Measurements from ENCODE around the gene MAP4K4.

The MAP4K4 gene

GRCh38 chr2:101675512-101675911 lies 22.0 kb upstream of the MAP4K4 start:
- Histone ChIP-seq H2AFZ (ENCODE audit: low read length) (no peak overlapping the region), H3K9me3 (ENCODE audit: insufficient read depth, low read depth, low read length) (peaks cover 12% of the 10 kb centered on the region; the same call in 1 of the 2 replicates), H3K9me2 (replicated peaks; ENCODE audit: low read depth, low read length) (no peaks in the 10 kb centered on the region), H3K4me2 (ENCODE audit: low read depth, low read length, poor library complexity, severe bottlenecking) (no peak overlapping the region), H3F3A (ENCODE audit: low read depth) (no peaks in the 10 kb centered on the region), H3K36me3 (ENCODE audit: insufficient read depth, low read length) (no peaks in the 10 kb centered on the region), H3K9ac (ENCODE audit: low read depth, low read length, poor library complexity, severe bottlenecking) (no peak overlapping the region), H4K20me1 (ENCODE audit: insufficient read depth, low read length, poor library complexity, severe bottlenecking) (no peaks in the 10 kb centered on the region), H3K79me2 (ENCODE audit: insufficient read depth, low read length) (no peaks in the 10 kb centered on the region), H3K27me3 (ENCODE audit: insufficient read depth, low read length, poor library complexity, severe bottlenecking) (no peaks in the 10 kb centered on the region), H3K4me1 (ENCODE audit: insufficient read depth, low read length, poor library complexity, severe bottlenecking) (no peaks in the 10 kb centered on the region), H3K4me3 (ENCODE audit: low read length, poor library complexity, severe bottlenecking) (no peak overlapping the region)
- no peak for TF ChIP-seq CTCF (conservative IDR thresholded peaks at IDR 0.05; ENCODE audit: low read length)

DNA sequence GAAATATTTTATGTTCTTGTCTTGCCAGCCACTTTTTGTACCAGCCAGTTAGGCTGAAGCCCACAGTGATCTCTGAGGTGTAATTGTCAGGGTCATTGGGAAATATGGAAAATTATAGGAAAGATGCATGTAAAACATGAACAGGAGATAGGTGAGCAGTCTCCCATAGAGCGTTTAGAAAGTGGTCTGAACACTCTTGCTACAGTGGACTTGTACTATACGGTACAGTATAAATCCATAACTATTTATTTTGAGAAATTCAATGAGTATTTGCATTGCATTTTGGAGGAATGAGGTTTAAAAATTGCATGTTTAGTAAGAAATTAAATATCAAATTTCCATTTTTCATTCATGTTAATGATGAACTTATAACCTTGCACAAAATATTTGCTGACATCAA lies 20.8 kb upstream of the MAP4K4 start:
- no peak overlapping the region for H2AFZ ChIP-seq (ENCODE audit: low read length)
- H3K4me1 ChIP-seq (ENCODE audit: insufficient read depth, low read length, poor library complexity, severe bottlenecking): no peaks in the 10 kb centered on the region
- no peak overlapping the region for H3K4me3 ChIP-seq (ENCODE audit: low read length, poor library complexity, severe bottlenecking)
- H3K9ac ChIP-seq (ENCODE audit: low read depth, low read length, poor library complexity, severe bottlenecking): no peak overlapping the region
- H3K9me2 ChIP-seq (replicated peaks; ENCODE audit: low read depth, low read length): no peaks in the 10 kb centered on the region
- H3K27me3 ChIP-seq (ENCODE audit: insufficient read depth, low read length, poor library complexity, severe bottlenecking): no peaks in the 10 kb centered on the region
- TF ChIP-seq CTCF (conservative IDR thresholded peaks at IDR 0.05; ENCODE audit: low read length): no peak
- TF ChIP-seq EZH2phosphoT487 (IDR thresholded peaks at IDR 0.05; ENCODE audit: borderline replicate concordance): no peak
- no peaks in the 10 kb centered on the region for H3F3A ChIP-seq (ENCODE audit: low read depth)
- H3K9me3 ChIP-seq (ENCODE audit: insufficient read depth, low read depth, low read length): peaks cover 12% of the 10 kb centered on the region; the same call in 1 of the 2 replicates
- H3K79me2 ChIP-seq (ENCODE audit: insufficient read depth, low read length): no peaks in the 10 kb centered on the region
- no peak overlapping the region for H3K4me2 ChIP-seq (ENCODE audit: low read depth, low read length, poor library complexity, severe bottlenecking)
- no peaks in the 10 kb centered on the region for H4K20me1 ChIP-seq (ENCODE audit: insufficient read depth, low read length, poor library complexity, severe bottlenecking)
- no peaks in the 10 kb centered on the region for H3K36me3 ChIP-seq (ENCODE audit: insufficient read depth, low read length)

DNA sequence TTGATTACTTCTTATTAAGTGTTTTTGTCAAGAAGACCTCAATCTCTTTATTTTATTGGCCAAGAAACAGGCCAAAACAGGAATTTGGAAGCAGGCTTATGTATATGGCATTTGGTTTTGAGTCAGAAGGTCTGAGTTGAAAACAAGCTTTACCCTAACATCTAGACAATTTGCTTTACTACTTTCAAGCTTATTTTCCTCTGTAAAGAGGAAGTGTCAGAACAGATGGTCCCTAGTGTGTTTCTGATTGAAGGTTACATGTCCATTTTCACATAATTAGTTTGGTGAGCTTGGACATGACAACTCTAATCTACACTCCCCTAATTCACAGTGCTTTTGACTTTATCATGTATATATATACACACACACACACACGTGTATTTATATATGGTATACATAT lies 19.8 kb upstream of the MAP4K4 start:
- no peaks in the 10 kb centered on the region for H3K36me3 ChIP-seq (ENCODE audit: insufficient read depth, low read length)
- no peak overlapping the region for H3K9ac ChIP-seq (ENCODE audit: low read depth, low read length, poor library complexity, severe bottlenecking)
- no peaks in the 10 kb centered on the region for H3K27me3 ChIP-seq (ENCODE audit: insufficient read depth, low read length, poor library complexity, severe bottlenecking)
- peaks cover 5% of the 10 kb centered on the region; the same call in 1 of the 2 replicates for H3K9me3 ChIP-seq (ENCODE audit: insufficient read depth, low read depth, low read length)
- no peaks in the 10 kb centered on the region for H3K9me2 ChIP-seq (replicated peaks; ENCODE audit: low read depth, low read length)
- no peak overlapping the region for H2AFZ ChIP-seq (ENCODE audit: low read length)
- no peak overlapping the region for H3K4me2 ChIP-seq (ENCODE audit: low read depth, low read length, poor library complexity, severe bottlenecking)
- no peaks in the 10 kb centered on the region for H3K4me1 ChIP-seq (ENCODE audit: insufficient read depth, low read length, poor library complexity, severe bottlenecking)
- no peaks in the 10 kb centered on the region for H4K20me1 ChIP-seq (ENCODE audit: insufficient read depth, low read length, poor library complexity, severe bottlenecking)
- no peaks in the 10 kb centered on the region for H3K79me2 ChIP-seq (ENCODE audit: insufficient read depth, low read length)
- no peaks in the 10 kb centered on the region for H3F3A ChIP-seq (ENCODE audit: low read depth)
- H3K4me3 ChIP-seq (ENCODE audit: low read length, poor library complexity, severe bottlenecking): no peak overlapping the region
- no peak for TF ChIP-seq CTCF (conservative IDR thresholded peaks at IDR 0.05; ENCODE audit: low read length)
- TF ChIP-seq EZH2phosphoT487 (IDR thresholded peaks at IDR 0.05; ENCODE audit: borderline replicate concordance): no peak
